GM19240 (cell line): ENCODE measurements around the gene XPO6.
"Not testable (repeated sequence)": the region's sequence is repeated elsewhere in the genome, so short reads cannot be mapped to it uniquely, and the experiment has no call there.

Experiments
- DNase-seq: peaks from one replicate; pipeline ENCODE4 v3.0.0; 2011; ENCODE audit warnings: low spot score; ENCODE audit not compliant: insufficient read length

Gene XPO6

DNA sequence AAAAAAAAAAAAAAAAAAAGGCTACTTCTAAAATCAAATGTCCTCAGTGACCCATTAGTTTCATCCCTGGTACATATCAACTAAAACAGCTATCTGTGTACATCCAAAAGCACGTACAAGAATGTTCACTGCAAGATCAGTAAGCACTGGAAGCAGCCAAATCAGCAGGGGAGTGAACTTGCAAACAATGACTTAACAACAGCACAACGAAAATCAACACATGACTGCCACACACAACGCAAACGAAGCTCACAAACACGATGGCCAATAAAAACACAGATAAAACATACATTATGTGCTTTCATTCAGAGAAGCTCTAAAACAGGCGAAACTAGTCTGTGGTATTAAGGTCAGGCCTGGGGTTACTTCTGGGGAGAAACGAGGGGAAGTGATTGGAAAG, 60.6 kb downstream of the XPO6 start:
- no peak for DNase-seq

GRCh38 chr16:28149011-28149888, 62.5 kb downstream of the XPO6 start:
- DNase-seq: no peak

DNA sequence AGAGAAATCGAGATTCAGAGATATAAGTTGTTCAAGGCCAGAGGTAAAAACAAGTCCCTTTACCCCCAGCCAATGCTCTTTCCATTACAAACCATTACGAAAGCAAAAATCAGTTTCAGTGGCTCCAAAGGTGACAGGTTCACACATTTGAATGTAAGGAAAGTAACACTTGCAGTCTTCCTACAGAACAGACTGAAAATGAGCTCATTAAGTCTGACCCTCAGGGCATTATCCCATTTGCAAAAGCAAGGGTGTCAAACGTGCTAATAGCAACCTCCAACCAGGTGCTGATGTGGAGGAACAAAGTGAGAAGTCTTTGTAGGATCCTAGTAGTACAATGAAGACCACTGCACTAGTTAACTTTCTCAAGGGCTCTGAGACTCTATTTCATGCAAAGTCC, 65.2 kb downstream of the XPO6 start:
- no peak for DNase-seq

DNA sequence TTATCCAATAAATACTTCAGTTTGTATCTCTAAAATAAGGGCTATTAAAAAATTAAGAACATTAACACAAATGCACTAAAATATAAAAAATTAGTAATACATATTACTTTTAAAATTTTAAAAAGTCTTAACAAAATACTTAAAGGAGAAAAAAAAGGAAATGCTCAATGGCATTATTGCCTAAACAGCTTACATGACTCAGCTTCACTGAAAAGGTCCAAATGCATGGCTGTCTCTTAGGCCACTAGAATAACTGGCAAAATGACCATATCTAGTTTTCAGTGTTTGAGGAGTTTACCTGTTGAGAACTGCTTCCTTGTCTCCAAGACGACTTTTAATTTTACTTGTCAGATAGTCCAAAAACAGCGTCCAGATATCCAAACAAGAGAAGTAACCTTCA, 66.0 kb downstream of the XPO6 start:
- DNase-seq: no peak

- peak; percentile 47 for DNase-seq
These were observed 70.8 kb downstream of the XPO6 start for GRCh38 chr16:28140788-28141618.

GRCh38 chr16:28139530-28139929, 72.2 kb downstream of the XPO6 start:
- no peak for DNase-seq

- no peak for DNase-seq
These were observed 74.9 kb downstream of the XPO6 start for GRCh38 chr16:28136751-28137434.

DNA sequence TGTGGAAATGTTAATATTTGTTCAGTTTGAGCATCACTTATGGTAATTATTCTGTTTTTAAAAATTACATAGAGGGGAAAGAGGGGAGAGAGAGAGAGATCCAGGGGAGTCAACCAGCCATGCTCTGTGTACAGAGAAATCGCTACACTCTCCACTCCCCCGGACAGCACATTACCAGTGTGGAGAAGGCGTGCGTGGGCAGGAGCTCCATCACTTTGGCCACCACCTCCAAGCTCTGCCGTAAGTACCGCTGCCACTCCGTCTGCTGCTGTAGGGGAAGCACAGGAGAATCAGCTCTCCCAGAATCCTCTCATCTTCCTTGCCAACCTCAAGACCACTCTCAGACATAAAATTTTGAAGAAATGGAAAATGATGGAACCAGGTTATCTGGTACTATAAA, 78.1 kb downstream of the XPO6 start:
- no peak for DNase-seq

DNA sequence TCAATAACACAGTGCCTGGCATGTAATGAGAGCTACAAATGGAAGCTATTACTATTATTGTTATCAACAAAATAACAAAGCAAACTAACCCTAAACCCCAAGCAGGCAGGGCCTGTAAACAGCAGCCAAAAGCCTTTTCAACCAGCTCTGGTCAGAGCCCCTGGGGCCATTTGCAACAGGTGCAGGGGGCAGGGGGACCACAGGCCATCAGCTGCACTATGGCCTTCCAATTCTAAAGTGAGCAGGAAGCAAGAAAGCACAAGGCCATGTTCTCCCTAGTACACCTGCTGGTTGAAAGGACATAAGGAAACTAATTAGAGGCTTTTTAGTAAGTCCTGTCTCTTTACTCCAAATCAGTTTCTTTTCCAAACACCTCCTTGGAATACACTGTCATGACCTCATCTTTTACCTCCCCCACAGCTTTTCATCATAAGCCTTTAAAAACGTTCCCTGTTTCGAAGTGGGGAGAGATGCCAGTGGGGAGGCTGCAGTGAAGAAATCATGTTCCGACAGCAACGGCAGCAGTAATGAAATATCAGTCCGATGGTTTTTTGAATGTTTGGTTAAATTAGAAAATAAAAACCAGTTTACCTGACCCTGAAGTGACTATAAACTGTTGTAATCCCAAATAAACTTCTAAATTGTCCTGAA, 79.9 kb downstream of the XPO6 start:
- DNase-seq: no peak

DNA sequence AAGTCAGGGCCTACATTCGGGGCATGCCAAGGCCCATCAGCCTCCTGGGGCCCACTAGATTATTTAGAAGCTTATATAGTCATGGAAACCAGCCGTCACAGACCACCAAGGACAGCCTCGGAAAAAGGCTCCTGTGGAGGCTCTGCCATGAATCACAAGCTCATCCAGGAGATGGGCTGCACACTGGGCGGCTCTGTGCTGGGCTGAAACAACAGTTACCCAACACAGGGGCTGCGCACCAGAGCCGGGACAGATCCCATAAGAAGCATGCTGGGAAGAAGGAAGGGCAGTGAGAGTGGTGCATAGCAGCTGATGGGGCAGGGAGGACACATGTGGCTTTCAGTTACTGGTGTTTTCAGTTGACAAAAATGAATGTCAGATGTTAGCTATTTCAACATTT, 80.6 kb downstream of the XPO6 start:
- no peak for DNase-seq

DNA sequence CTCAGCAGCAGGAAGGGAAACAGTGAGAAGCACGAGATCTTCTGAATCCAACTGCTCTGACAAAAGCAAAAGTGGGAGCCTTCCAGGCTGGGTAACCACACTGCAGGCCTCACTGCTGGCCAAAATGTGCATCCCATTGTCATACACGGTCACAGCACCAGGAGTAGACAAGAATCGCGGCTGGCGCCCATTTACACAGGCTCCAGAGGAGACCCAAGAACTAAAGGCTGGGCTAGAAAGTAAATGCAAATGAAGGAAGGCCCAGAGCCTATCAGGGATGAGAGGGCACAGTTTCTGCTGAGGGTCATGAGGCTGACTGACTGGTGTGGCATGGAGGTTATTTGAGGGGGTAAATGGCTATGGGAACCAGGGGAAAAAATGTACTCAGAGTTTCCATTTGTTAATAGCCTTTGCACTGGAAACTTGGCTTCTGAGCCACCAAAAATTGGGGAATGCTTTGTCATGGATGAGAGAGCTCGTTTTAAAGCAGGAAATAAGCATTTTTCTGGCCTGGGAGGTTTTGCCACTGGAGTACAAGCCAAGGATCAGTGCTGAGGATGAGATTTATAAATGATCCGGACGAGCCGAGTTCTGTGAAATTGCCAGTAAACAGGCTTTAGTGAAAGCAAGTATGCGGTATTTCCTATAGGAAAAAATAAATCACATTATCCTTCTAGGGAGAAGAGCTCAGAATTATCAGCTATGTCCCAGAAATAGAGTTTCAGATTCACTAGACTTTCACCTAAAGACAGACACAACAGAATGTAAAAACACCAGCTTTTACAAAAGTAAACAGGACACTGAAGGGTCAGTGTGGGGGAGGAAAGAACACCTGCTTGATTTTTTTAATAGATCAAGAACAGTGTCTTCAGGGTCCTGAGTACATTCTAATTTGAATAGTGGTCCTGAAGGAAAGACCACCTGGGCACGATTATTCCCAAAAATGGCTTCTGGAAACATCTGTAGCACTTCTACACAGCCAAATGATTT, 81.4 kb downstream of the XPO6 start:
- DNase-seq: no peak

- no peak for DNase-seq
These were observed 84.8 kb downstream of the XPO6 start for GRCh38 chr16:28126684-28127620.

GRCh38 chr16:28125592-28125991, 86.2 kb downstream of the XPO6 start:
- DNase-seq: no peak

- DNase-seq: no peak
These were observed 90.2 kb downstream of the XPO6 start for GRCh38 chr16:28121527-28121926.

DNA sequence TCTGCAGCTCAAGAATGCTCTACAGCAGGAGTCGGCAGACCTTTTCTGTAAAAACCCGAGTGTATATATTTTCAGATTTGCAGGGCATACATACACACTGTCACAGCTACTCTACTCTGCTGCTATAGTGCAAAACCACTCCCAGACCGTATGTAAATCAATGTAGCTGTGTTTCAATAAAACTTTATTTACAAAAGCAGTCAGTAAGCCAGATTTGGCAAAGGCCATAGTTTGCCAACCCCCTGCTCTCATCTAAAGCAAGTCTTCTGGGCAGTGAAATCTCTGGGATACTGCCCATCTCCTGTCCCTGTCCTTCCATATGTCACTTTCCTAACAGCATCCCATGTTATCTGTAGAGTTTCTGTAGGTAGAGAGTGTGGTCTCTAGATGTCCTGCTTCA, 91.0 kb downstream of the XPO6 start:
- no peak for DNase-seq

- no peak for DNase-seq
These were observed 93.1 kb downstream of the XPO6 start for GRCh38 chr16:28118637-28119036.

DNA sequence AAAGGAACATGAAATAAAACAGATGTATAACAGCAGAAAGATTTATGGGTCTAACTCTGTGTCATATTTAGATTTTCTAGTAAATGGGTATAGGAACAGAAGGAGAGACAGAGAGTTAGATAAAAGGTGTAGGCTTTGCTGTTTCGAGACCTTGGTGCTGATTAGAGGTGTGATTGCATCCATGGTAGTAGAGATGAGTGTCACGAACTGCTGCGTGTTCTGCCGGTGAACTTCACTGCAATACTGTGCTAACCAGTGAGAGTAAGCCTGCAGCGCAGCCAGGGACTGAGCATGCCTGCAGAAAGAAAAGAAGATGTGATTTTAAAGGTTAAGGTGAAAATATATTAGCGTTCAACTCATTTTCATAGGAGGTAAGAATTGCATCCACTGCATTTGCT, 94.6 kb downstream of the XPO6 start:
- DNase-seq: no peak

GRCh38 chr16:28115866-28116265, 95.9 kb downstream of the XPO6 start:
- not testable (repeated sequence) for DNase-seq

- no peak for DNase-seq
These were observed 98.9 kb downstream of the XPO6 start for GRCh38 chr16:28112908-28113307.
